Naive thymus-derived CD4-positive, alpha-beta T cell (primary cell): ENCODE results near the gene NDE1. TPM values are rescaled to one million over a fixed set of nuclear protein-coding genes. Genes with fewer than 3 reads are reported as not detected.

Source experiments
- ATAC-seq: fragments of 150-1000 bp; cut with Tn5 transposase; 2 replicates; pipeline ENCODE4 v1.10.0; 2021; ENCODE audit warnings: mild to moderate bottlenecking, moderate library complexity
- CTCF ChIA-PET: fragments of 350-600 bp; sonication (Branson Sonifier 250); formaldehyde crosslinking; loops from one replicate; lab custom pipeline; 2021; ENCODE audit warnings: antibody characterized with exemption; lab: Charles Lee
- POLR2A ChIA-PET: fragments of 350-600 bp; sonication (Branson Sonifier 250); formaldehyde crosslinking; loops from one replicate; lab custom pipeline; 2021; ENCODE audit warnings: antibody characterized with exemption, inconsistent platforms; lab: Charles Lee
- DNase-seq, 9 donors: peaks; one replicate each; pipeline versions ENCODE4 v3.0.0 to v3.0.0-alpha.2; 2020 to 2022; ENCODE audit warnings: mixed read lengths in 1 of 9
- H3K27ac ChIP-seq: one replicate; pipeline ENCODE4 v1.7.0; 2013; ENCODE audit warnings: mild to moderate bottlenecking, low read depth, low read length, moderate library complexity
- H3K27me3 ChIP-seq, 2 donors: one replicate each; pipeline ENCODE4 v1.7.0; 2013; ENCODE audit warnings: low read length in 2 of 2, mild to moderate bottlenecking in 2 of 2, moderate library complexity in 2 of 2; ENCODE audit not compliant: control insufficient read depth in 2 of 2, insufficient read depth in 2 of 2
- H3K36me3 ChIP-seq, 3 experiments: 1 replicate in 2 of 3; 2 replicates in 1 of 3; pipeline ENCODE4 v1.7.0; 2013; ENCODE audit warnings: low read length in 3 of 3, mild to moderate bottlenecking in 3 of 3, moderate library complexity in 1 of 3; ENCODE audit not compliant: insufficient read depth in 3 of 3, control insufficient read depth in 2 of 3
- H3K4me1 ChIP-seq, 2 donors: one replicate each; pipeline ENCODE4 v1.7.0; 2013; ENCODE audit warnings: low read length in 2 of 2, mild to moderate bottlenecking in 2 of 2, moderate library complexity in 1 of 2; ENCODE audit not compliant: control insufficient read depth in 2 of 2, insufficient read depth in 2 of 2
- H3K4me3 ChIP-seq: 2 replicates; pipeline ENCODE4 v1.7.0; 2013; ENCODE audit warnings: mild to moderate bottlenecking, low read length
- H3K9me3 ChIP-seq, 3 experiments: 1 replicate in 2 of 3; 2 replicates in 1 of 3; pipeline ENCODE4 v1.7.0; 2013; ENCODE audit warnings: low read length in 3 of 3; ENCODE audit not compliant: control insufficient read depth in 2 of 3
- H3K27ac Mint-ChIP-seq, 9 donors: one replicate each; pipeline ENCODE4 v1.8.0; 2020 to 2022; ENCODE audit warnings: mixed read lengths in 9 of 9, mild to moderate bottlenecking in 8 of 9, moderate library complexity in 5 of 9, inconsistent platforms in 2 of 9
- H3K27me3 Mint-ChIP-seq, 5 donors: one replicate each; pipeline ENCODE4 v1.8.0; 2021 to 2022; ENCODE audit warnings: mixed read lengths in 5 of 5, mild to moderate bottlenecking in 1 of 5
- H3K36me3 Mint-ChIP-seq, 5 donors: one replicate each; pipeline ENCODE4 v1.8.0; 2020 to 2022; ENCODE audit warnings: mixed read lengths in 5 of 5, mild to moderate bottlenecking in 3 of 5, inconsistent platforms in 1 of 5
- H3K4me1 Mint-ChIP-seq, 7 donors: one replicate each; pipeline ENCODE4 v1.8.0; 2020 to 2022; ENCODE audit warnings: mixed read lengths in 7 of 7, mild to moderate bottlenecking in 3 of 7, inconsistent platforms in 1 of 7
- H3K4me3 Mint-ChIP-seq, 10 donors: one replicate each; pipeline ENCODE4 v1.8.0; 2020 to 2022; ENCODE audit warnings: mild to moderate bottlenecking in 10 of 10, mixed read lengths in 10 of 10, moderate library complexity in 6 of 10, inconsistent platforms in 2 of 10
- H3K9me3 Mint-ChIP-seq, 11 donors: one replicate each; pipeline ENCODE4 v1.8.0; 2020 to 2022; ENCODE audit warnings: mixed read lengths in 11 of 11, mild to moderate bottlenecking in 4 of 11, inconsistent platforms in 1 of 11, moderate library complexity in 1 of 11
- intact Hi-C, 2 donors: fragments of 100-400 bp; cut with micrococcal nuclease; formaldehyde crosslinking; loops; one replicate each; pipeline ENCODE4 v1.15.1; 2023
- polyA plus RNA-seq, 2 donors: library from polyadenylated mRNA; unstranded; fragments of 300-500 nt; fragmentation: Illumina TruSeq; gene quantifications; one replicate each; pipeline ENCODE4 v1.2.3, GENCODE V29; 2021
- total RNA-seq, 6 experiments: library from RNA in 5 of 6; stranded (reverse) in 5 of 6; gene quantifications; 1 replicate in 5 of 6; 2 replicates in 1 of 6; pipeline ENCODE4 v1.2.3 and lab custom pipeline; 2021 to 2026

Gene NDE1
- total and polyA plus RNA-seq, 7 experiments from 2014 or later, result 34.9 to 128 (median 101) TPM

DNA sequence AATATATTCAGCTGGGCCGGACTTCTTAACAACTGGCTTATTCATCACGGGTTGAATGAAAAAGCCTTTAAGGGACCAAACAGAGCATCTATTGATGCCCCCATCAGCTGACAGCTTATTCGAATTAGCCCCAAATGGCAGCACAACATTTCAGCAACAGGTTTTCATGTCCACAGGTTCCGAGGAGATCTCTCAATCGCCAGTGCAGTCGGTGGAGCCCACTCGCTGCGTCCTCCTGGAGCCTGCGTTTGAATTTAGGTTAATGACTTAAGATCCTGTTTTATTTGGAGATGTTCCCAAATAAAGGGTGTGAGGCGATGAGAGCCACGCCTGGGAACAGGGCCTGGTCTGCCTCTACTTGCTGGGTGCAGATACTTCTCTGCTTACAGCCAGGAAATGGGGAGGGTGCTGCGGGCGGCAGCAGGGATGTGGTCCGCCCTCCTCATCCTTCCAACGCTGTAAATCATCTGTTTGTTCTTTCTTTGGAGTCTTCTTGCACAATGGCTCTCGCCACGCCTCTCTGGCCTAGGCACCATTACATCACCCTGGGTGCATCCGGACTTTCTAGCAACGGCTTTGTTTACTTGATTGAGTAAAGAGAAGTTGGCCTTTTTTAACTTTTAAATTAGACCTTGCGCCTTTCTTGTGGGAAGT lies 22.6 kb downstream of the NDE1 start:
- peaks cover 3 to 42% (median 9%) of the 10 kb centered on the region in 3 experiments for H3K36me3 ChIP-seq
- peaks cover 18 to 27% of the 10 kb centered on the region in 2 donors for H3K4me1 ChIP-seq
- CTCF ChIA-PET, result interaction anchor here (0.6 to 1.7 kb wide), 5 partner anchors 11 to 30 kb away, joined by 3 to 7 read pairs (median 4); partner anchors contain the start of gene MARF1

DNA sequence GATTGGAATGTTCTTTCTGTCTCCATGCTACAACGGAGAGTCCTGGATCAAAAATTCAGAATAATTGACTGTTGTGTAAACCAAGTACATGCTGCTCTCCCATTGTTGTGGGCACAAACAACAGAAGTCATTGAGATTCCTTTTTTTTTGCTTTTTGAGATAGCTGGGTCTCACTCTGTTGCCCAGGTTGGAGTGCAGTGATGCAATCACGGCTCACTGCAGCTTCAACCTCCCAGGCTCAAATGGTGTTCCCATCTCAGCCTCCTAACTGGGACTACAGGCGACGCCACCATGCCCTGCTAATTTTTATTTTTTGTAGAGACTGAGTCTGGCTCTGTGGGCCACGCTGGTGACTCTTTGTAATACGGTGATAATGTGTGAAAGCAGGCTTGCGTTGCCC lies 24.5 kb downstream of the NDE1 start:
- intact Hi-C loops, result no loop called here
- peaks cover 32 to 59% (median 45%) of the 10 kb centered on the region in 7 donors for H3K4me1 Mint-ChIP-seq
- Histone ChIP-seq H3K4me1 (peaks cover 18 to 27% of the 10 kb centered on the region in 2 donors), H3K9me3 (no peaks in the 10 kb centered on the region), H3K27ac (peak overlapping the region; percentile 86), H3K36me3 (peaks cover 0 to 47% (median 5%) of the 10 kb centered on the region in 3 experiments), H3K4me3 (no peak overlapping the region), H3K27me3 (no peaks in the 10 kb centered on the region)
- ChIA-PET POLR2A (interaction anchor here (1.0 to 6.5 kb wide), 2 partner anchors 30 to 84 kb away, joined by 3 to 54 read pairs; partner anchors contain the start of gene MARF1), CTCF (no interaction called here)
- H3K27ac Mint-ChIP-seq, result peak overlapping the region; percentile 94 to 97 (median 97)
- DNase-seq (no peak), ATAC-seq (no peak)
- H3K27me3 Mint-ChIP-seq, result no peaks in the 10 kb centered on the region
- H3K36me3 Mint-ChIP-seq, result peaks cover 3 to 52% (median 26%) of the 10 kb centered on the region in 5 donors
- H3K4me3 Mint-ChIP-seq, result peak overlapping the region in 2 of 10 donors; percentile 17 to 75
- H3K9me3 Mint-ChIP-seq, result no peaks in the 10 kb centered on the region

More for the DNA sequence above, 22.6 kb downstream of the NDE1 start:
- peak overlapping the region; percentile 60 to 86 (median 75) for H3K4me3 Mint-ChIP-seq
- peak; percentile 96 for ATAC-seq
- no peaks in the 10 kb centered on the region for H3K9me3 Mint-ChIP-seq
- no peaks in the 10 kb centered on the region for H3K27me3 ChIP-seq
- peaks cover 3 to 44% (median 15%) of the 10 kb centered on the region in 5 donors for H3K36me3 Mint-ChIP-seq
- H3K4me1 Mint-ChIP-seq, result peaks cover 32 to 57% (median 42%) of the 10 kb centered on the region in 7 donors
- peak overlapping the region; percentile 94 to 97 (median 97) for H3K27ac Mint-ChIP-seq
- H3K4me3 ChIP-seq, result peak overlapping the region; percentile 32
- POLR2A ChIA-PET, result interaction anchor here (0.6 to 6.5 kb wide), 8 partner anchors 11 to 1670 kb away, joined by 3 to 54 read pairs (median 6); partner anchors contain the start of genes MARF1 and NDE1
- H3K27me3 Mint-ChIP-seq, result no peaks in the 10 kb centered on the region
- H3K27ac ChIP-seq, result peak overlapping the region; percentile 86
- H3K9me3 ChIP-seq, result no peaks in the 10 kb centered on the region
- intact Hi-C loops, result loop anchor here (1.0 to 2.0 kb wide), 5 partner anchors 13 to 81 kb away; partner anchors contain the start of genes MARF1 (in 2 of the 2) and NDE1 (in 2 of the 2)
- peak; percentile 52 to 93 (median 89) for DNase-seq

DNA sequence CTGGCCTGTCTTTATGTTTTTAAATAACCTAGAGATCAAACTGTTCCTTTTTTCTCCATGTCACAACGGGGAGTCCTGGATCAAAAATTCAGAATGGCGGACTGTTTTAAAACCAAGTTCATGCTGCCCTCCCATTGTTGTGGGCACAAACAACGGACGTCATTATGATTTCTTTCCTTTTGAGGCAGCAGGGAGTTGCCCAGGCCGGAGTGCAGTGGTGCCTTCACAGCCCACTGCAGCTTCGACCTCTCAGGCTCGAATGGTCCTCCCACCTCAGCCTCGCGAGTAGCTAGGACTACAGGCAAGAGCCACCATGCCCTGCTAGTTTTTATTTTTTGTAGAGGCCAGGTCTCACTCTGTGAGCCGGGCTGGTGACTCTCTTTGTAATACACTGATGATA lies 26.5 kb downstream of the NDE1 start:
- CTCF ChIA-PET, result interaction anchor here (0.5 kb wide), 1 partner anchor 62 kb away, joined by 4 read pairs; no protein-coding TSS in a partner anchor
- H3K27me3 Mint-ChIP-seq, result no peaks in the 10 kb centered on the region
- POLR2A ChIA-PET, result interaction anchor here (6.5 kb wide), 1 partner anchor 32 kb away, joined by 54 read pairs; the partner anchor contains the start of gene MARF1
- intact Hi-C loops, result no loop called here
- H3K36me3 Mint-ChIP-seq, result peaks cover 0 to 45% (median 19%) of the 10 kb centered on the region in 5 donors
- Histone ChIP-seq H3K4me3 (no peak overlapping the region), H3K27me3 (no peaks in the 10 kb centered on the region), H3K36me3 (peaks cover 0 to 44% (median 5%) of the 10 kb centered on the region in 3 experiments), H3K4me1 (peaks cover 18 to 26% of the 10 kb centered on the region in 2 donors), H3K9me3 (no peaks in the 10 kb centered on the region), H3K27ac (no peak overlapping the region)
- DNase-seq (no peak), ATAC-seq (no peak)
- peak overlapping the region in 5 of 9 donors; percentile 44 to 97 (median 68) for H3K27ac Mint-ChIP-seq
- H3K4me1 Mint-ChIP-seq, result peaks cover 31 to 51% (median 43%) of the 10 kb centered on the region in 7 donors
- no peaks in the 10 kb centered on the region for H3K9me3 Mint-ChIP-seq
- no peak overlapping the region for H3K4me3 Mint-ChIP-seq

DNA sequence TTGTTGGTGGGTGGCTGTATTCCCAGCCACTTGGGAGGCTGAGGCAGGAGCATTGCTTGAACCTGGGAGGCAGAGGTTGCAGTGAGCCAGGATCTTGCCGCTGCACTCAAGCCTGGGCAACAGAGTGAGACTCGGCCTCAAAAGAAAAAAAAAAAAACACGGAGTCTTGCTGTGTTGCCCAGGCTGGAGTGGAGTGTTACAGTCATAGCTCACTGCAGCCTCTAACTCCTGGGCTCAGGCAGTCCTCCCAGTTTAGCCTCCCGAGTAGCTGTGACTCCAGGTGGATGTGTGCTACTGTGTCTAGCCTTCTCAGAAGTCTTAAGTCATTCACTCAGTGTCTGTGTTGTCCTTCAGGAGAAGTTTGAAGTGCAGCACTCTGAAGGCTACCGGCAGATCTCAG lies 27.4 kb downstream of the NDE1 start:
- Mint-ChIP-seq H3K4me3 (no peak overlapping the region), H3K27ac (peak overlapping the region in 7 of 9 donors; percentile 4 to 61 (median 28)), H3K27me3 (no peaks in the 10 kb centered on the region), H3K4me1 (peaks cover 23 to 47% (median 36%) of the 10 kb centered on the region in 7 donors), H3K9me3 (no peaks in the 10 kb centered on the region), H3K36me3 (peaks cover 0 to 45% (median 19%) of the 10 kb centered on the region in 5 donors)
- intact Hi-C loops, result no loop called here
- Histone ChIP-seq H3K27me3 (no peaks in the 10 kb centered on the region), H3K4me1 (peaks cover 12 to 17% of the 10 kb centered on the region in 2 donors), H3K4me3 (no peak overlapping the region), H3K9me3 (no peaks in the 10 kb centered on the region), H3K27ac (no peak overlapping the region), H3K36me3 (peaks cover 3 to 47% (median 5%) of the 10 kb centered on the region in 3 experiments)
- ChIA-PET CTCF (no interaction called here), POLR2A (interaction anchor here (0.6 kb wide), 1 partner anchor 307 kb away, joined by 4 read pairs; no protein-coding TSS in a partner anchor)
- ATAC-seq (no peak), DNase-seq (no peak)

DNA sequence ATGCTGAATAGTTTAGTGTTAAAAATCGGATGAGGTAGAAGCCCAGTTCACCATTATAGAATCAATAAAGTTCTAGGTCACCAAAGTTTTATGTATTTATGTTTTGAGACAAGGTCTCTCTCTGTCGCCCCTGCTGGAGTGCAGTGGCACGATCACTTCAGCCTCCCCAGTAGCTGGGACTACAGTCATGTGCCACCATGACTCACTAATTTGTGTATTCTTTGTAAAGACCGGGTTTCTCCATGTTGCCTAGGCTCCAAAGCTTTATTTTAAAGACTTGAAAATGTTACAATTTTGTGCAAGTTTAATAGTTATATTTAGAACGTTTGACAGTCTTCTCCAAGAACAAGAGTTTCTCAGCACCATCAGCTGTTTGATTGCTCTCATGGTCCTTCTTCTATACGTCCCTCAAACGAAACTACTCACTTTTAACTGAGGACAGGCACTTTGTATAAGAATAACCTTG lies 32.1 kb downstream of the NDE1 start:
- DNase-seq (peak in 3 of 9 donors; percentile 28 to 40 (median 33)), ATAC-seq (peak; percentile 92)
- Mint-ChIP-seq H3K27ac (peak overlapping the region in 7 of 9 donors; percentile 22 to 70 (median 32)), H3K9me3 (no peaks in the 10 kb centered on the region), H3K27me3 (no peaks in the 10 kb centered on the region), H3K4me3 (no peak overlapping the region), H3K36me3 (peaks cover 5 to 37% (median 22%) of the 10 kb centered on the region in 5 donors), H3K4me1 (peaks cover 0 to 16% (median 9%) of the 10 kb centered on the region in 7 donors)
- Histone ChIP-seq H3K27ac (no peak overlapping the region), H3K27me3 (no peaks in the 10 kb centered on the region), H3K4me3 (no peak overlapping the region), H3K9me3 (no peaks in the 10 kb centered on the region), H3K36me3 (peaks cover 3 to 80% (median 21%) of the 10 kb centered on the region in 3 experiments), H3K4me1 (no peaks in the 10 kb centered on the region)
- ChIA-PET CTCF (interaction anchor here (0.6 to 1.1 kb wide), 3 partner anchors 13 to 354 kb away, joined by 3 read pairs; no protein-coding TSS in a partner anchor), POLR2A (interaction anchor here (0.5 to 1.2 kb wide), 3 partner anchors 13 to 40 kb away, joined by 3 to 4 read pairs (median 3); partner anchors contain the start of gene MARF1)
- intact Hi-C loops, result no loop called here

DNA sequence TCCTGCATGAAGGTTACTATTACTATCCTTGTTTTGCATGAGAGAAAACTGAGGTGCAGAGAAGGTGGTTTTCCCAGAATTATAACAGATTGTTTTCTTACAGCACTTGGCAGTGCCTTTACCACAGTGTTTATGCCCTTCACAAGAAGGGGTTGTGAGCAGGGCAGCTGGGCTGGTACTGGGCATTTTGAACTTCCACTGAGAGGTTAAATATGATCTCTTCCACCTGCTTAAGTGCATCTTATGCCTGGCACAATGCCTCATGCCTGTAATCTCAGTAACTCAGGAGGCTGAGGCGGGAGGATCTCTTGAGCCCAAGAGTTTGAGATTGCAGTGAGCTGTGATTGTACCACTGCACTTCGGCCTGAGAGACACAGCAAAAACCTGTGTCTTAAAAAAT lies 36.2 kb downstream of the NDE1 start:
- Histone ChIP-seq H3K4me3 (no peak overlapping the region), H3K27me3 (no peaks in the 10 kb centered on the region), H3K9me3 (no peaks in the 10 kb centered on the region), H3K36me3 (peaks cover 10 to 85% (median 32%) of the 10 kb centered on the region in 3 experiments), H3K4me1 (no peaks in the 10 kb centered on the region), H3K27ac (no peak overlapping the region)
- no peak for ATAC-seq
- ChIA-PET CTCF (no interaction called here), POLR2A (no interaction called here)
- Mint-ChIP-seq H3K9me3 (no peaks in the 10 kb centered on the region), H3K27me3 (no peaks in the 10 kb centered on the region), H3K4me3 (no peak overlapping the region), H3K4me1 (peaks cover 0 to 9% (median 5%) of the 10 kb centered on the region in 7 donors), H3K36me3 (peaks cover 9 to 46% (median 18%) of the 10 kb centered on the region in 5 donors), H3K27ac (peak overlapping the region in 2 of 9 donors; percentile 38 to 39)
- no peak for DNase-seq
- intact Hi-C loops, result no loop called here
